NCI-H146 treated with DMSO at 0.1 percent for 48 hours (cell line): Measurements from ENCODE around the gene UIMC1.
"Not testable (repeated sequence)": the region's sequence is repeated elsewhere in the genome, so short reads cannot be mapped to it uniquely, and the experiment has no call there.

ENCODE experiments used
- DNase-seq: peaks from one replicate; lab custom pipeline; 2025; ENCODE audit not compliant: unreplicated experiment; lab: John Stamatoyannopoulos, UW

The UIMC1 gene

DNA sequence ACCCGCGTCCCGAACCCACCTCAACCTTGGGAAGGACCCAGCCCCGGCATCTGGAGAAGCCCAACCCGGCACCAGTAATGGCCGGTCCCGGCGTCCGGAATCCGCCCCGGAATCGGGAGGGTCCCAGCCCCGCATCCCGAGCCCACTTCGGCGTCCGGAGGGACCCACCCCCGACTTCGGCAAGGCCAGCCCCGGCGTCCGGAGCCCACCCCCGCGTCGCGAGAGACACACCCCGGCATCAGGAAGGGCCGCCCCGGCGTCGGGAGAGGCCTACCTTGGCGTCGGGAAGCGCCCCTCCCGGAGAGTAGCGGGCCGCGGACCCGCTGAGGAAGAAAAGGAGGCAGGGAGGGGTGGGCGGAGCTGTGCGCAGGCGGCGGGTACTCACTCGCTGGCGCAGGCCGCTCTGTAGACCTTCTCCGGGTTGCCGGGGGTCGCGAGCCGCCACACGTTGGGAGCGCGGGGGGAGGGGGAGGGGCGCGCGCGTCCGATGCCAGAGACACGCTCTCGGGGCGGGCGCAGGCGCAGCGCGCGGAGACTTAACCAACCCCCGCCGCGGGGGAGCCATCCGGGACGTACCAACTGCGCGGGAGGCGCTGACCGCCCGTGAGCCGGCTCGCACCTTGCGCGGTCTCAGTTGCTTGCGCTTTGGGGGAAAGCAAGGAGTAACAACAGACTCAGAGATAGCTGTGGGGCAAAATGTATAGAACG, at the start of gene UIMC1:
Gene UIMC1, minus strand, starts transcription at position 515 of the 708 bp plus-strand sequence. CDS start 24,164 bp downstream, outside the sequence.
- DNase-seq = peak; percentile 59

GRCh38 chr5:177049285-177049684, 42.7 kb upstream of the UIMC1 start:
- DNase-seq = no peak

DNA sequence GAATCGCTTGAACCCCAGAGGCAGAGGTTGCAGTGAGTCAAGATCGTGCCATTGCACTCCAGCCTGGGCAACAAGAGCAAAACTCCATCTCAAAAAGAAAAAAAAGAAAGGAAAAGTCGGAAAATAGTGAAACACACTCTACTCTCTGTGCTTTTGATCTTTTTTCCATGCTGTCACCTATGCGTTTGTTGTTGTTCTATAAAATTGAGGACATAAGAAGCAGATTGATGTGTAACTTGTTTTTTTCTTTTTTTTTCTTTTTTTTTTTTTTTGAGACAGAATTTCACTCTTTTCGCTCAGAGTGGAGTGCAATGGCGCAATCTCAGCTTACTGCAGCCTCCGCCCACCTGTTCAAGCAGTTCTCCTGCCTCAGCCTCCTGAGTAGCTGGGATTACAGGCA, 42.0 kb upstream of the UIMC1 start:
- DNase-seq = not testable (repeated sequence)

DNA sequence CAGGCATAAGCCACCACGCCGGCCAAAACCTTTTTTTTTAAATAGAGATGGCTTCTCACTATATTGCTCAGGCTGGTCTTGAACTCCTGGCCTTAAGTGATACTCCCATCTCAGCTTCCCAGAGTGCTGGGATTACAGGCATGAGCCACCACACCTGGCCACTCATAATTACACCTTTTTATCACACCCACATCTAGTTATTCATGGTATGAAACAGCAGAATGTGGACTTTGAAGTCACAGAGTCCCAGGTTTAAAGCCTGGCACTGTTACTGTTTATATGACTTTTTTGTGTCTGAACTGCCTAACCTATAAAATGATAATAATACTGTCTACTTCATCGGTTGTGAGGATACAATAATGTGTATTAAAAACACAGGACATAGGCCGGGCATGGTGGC, 39.1 kb upstream of the UIMC1 start:
- no peak for DNase-seq

- DNase-seq = no peak
Observed at GRCh38 chr5:177044641-177045040, 38.1 kb upstream of the UIMC1 start.

DNA sequence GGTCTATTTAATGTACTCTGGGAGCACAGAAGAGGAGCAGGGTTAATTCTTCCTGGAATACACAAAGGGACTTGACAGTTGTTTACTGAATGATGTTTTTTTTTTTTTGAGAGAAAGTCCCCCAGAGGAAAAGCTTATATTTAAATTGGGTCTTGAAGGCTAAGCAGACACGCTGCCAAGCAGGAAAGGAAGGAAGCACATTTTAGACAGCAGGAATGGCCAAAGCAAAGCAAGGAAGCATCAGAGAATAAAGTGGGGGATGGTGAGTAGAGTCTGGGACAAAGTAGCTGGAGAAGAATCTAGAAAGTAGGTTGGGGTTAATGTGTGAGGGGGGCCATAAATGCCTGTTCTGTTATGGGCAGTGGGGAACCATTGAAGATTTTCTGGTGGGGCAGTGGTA, 37.4 kb upstream of the UIMC1 start:
- DNase-seq = no peak

DNA sequence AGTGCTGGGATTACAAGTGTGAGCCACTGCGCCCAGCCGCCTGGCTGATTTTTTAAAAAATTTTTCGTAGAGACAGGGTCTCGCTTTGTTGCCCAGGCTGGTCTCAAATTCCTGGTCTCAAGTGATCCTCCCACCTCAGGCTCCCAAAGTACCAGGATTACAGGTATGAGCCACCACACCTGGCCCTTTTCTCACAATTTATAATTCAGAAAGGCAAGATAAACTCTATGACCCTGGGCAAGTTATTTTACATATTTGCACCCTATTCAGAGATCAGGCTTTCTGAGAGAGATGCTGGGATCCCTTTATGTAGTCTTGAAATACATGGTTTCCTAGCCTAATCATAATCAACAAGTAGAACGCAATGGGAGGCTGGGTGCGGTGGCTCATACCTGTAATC, 36.5 kb upstream of the UIMC1 start:
- no peak for DNase-seq

- no peak for DNase-seq
Observed at GRCh38 chr5:177041936-177042335, 35.4 kb upstream of the UIMC1 start.

- no peak for DNase-seq
Observed at GRCh38 chr5:177040814-177041420, 34.3 kb upstream of the UIMC1 start.

- no peak for DNase-seq
Observed at GRCh38 chr5:177036921-177037320, 30.3 kb upstream of the UIMC1 start.

DNA sequence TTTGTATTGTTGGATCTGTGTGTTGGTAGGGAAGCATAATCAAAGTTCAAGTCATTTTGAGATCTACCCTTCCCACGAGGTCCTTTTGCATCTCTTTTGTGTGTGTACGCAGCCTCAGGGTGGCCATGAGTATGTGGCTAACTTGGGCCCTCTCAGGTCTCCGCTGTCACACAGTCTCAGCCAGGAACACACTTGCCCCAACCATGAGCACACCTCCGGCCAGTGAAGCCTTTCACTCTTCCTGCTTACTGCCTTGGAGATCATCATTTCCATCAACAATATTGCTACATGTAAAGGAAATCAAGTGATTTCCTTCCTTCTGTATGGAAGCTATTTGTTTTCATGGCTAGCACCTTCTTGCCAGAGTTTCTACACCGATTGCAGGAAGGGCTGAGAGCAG, 29.9 kb upstream of the UIMC1 start:
- no peak for DNase-seq

DNA sequence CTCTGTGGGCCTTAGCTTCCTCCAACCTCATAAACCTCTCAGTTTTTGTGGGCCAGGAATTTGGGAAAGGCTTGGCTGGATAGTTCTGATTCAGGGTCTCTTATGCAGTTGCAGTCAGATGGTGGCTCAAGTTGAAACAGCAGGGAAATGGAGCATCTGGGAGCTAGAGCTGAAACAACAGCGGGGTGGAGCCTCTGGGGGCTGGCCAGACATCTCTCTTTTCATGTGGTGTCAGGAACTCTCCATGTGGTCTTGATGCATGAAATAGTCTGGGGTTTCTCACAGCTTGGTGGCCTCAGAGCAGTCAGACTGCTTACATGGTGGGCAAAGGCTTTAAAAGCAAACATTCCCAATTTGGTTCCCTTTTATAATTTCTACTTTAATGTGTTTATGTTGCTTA, 29.4 kb upstream of the UIMC1 start:
- DNase-seq = peak; percentile 1

DNA sequence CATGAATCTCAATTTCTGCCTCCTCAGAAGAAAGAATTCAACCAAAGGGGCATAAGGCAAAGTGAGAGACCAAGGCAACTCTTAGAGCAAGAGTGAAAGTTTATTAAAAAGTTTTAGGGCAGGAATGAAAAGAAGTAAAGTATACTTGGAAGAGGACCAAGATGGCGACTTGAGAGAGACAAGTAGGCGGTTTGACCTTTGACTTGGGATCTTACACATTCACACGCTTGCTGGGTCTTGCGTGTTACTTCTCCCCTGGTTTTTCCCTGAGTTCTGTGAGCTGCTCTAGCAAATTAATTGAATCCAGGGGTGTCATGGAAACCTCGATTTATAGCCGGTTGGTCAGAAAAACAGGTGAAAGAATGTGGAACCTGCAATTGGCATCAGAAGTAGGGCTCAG, 22.9 kb upstream of the UIMC1 start:
- DNase-seq = no peak

DNA sequence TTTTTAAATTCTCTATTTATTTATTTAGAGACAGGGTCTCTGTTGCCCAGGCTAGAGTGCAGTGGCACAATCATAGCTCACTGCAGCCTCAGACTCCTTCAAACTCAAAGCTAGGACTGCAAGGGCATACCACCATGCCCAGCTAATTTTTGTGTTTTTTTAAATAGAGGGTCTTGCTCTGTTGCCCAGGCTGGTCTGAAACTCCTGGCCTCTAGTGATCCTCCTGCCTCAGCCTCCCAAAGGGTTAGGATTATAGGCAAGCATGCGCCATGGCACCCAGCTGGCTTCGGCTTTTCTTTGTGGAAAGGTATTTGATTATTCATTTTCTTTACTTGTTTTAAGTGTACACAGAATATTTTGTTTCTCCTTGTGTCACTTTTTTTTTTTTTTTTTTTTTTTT, 21.1 kb upstream of the UIMC1 start:
- no peak for DNase-seq

DNA sequence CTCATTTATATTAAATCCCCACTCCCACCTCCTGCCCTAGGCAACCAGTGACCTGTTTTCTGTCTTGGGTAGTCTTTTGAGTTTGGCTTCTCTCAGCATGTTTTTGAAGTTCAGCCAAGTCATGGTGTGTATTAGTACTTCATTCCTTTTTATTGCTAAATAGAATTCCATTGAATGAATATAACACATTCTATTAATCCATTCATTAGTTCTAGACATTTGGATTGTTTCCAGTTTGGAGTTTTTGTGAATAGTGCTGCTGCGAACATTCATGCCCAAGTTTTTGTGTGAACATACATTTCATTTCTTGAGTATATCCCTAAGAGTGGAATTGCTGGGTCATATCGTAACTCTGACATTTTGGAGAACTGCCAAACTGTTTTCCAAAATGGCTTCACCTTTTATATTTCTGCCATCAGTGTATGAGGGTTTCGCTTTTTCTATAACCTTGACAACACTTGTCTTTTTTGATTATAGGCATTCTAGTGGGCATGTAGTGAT, 18.6 kb upstream of the UIMC1 start:
- no peak for DNase-seq

DNA sequence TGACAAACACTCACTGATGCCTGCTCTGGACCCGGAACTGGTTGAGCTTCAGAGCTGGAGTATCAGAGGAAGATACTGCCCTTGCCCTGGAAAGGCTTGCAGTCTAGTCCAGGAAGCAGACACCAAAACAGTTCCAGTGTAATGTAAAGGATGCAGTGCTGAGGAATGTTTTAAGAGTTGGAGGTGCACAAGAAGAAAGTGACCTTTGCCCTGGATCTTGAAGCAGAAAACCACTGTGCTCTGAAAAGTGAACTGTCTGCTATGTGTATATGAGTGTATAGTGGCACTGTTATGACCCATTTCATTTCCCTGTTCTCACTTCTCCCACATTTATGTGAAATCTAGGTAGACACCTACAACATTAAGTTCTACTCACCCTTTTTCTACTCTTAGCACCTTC, 18.0 kb upstream of the UIMC1 start:
- no peak for DNase-seq

GRCh38 chr5:177023303-177023664, 16.7 kb upstream of the UIMC1 start:
- no peak for DNase-seq

GRCh38 chr5:177022386-177023302, 16.1 kb upstream of the UIMC1 start, which contains the start of gene ZNF346:
TSS of gene ZNF346 (plus strand) at chr5:177022696. CDS start at chr5:177022739, 43 bp downstream.
- peak; percentile 62 for DNase-seq

DNA sequence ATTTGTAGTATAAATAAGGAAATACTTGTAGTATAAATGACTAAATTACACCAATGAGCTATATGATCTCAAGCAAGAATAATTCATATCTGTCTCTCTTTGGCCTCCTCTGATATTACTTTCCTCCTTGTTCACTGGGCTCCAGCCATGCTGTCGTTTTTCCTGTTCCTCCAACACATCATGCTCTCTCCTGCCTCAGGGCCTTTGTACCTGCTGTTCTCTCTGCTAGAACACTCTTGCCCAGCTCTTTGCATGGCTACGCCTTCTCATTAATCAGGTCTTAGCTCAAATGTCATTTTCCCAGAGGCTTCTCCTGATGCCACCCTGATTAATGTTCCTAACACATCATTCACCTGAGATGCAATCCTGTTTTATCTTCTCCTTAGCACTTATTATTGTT, 13.5 kb upstream of the UIMC1 start:
- DNase-seq = no peak

DNA sequence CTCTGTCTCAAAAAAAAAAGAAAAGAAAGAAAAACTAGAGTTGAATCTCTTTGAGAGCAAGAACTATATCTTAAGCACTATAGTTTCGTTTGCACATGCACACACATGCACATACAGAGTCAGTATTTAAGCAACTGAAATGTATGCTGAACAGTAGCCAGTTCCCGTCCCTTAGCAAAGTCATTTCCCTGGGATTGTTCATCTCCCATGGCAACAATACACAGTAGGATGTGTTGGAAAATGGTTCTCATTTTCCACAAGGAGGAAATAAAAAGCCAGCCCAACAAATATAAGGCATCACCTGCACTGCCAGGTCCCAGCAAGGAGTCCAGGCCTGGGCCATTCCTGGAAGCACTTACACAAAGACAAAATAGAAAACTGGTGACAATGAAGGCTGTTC, 11.8 kb upstream of the UIMC1 start:
- peak; percentile 1 for DNase-seq

DNA sequence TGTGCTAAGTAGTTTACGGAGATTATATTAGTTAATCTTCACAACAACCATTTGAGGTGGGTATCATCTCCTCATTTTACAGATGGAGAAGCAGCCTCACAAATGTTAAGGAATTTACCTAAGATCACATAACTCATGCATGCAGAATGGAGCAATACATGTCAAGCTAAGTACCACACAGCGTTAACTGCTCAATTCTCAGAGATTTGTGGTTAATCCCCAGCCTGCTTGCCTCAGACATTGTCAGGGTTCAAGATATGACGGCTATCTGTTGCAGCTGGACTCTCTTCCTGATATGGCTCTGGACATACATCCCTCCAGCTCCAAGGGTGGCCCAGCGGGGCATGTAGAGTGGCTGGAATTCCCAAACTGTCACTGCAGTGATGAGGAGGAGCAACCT, 8.6 kb upstream of the UIMC1 start:
- DNase-seq = no peak

- no peak for DNase-seq
Observed at GRCh38 chr5:177010153-177010552, 3.6 kb upstream of the UIMC1 start.
